HK-2 (cell line): ENCODE results near the gene EFS.

Experiments used
- DNase-seq: peaks from one replicate; pipeline ENCODE4 v3.0.0-alpha.2; 2018; ENCODE audit not compliant: unreplicated experiment

EFS gene

GRCh38 chr14:23378612-23379220 lies 13.7 kb upstream of the EFS start:
- no peak for DNase-seq

- DNase-seq = no peak
Observed at GRCh38 chr14:23377573-23378563, 12.9 kb upstream of the EFS start.

DNA sequence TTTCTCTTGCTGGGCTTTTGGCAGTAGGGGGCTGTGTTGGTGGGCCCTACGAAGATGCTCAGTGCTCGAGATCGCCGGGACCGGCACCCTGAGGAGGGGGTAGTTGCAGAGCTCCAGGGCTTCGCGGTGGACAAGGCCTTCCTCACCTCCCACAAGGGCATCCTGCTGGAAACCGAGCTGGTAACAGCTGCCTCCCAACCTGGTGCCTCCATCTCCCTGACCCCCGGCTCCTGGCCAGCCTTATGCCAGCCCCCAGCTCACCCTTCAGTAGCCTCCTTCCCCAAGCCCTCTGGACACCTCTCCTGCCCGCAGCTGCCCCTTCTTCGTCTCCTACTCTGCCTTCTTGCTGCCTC lies 12.2 kb upstream of the EFS start:
- no peak for DNase-seq

- DNase-seq = no peak
Observed at GRCh38 chr14:23376482-23377197, 11.7 kb upstream of the EFS start, which contains the start of gene CMTM5. Gene CMTM5 (plus strand): TSS chr14:23377046. CDS start chr14:23377252, 206 bp downstream.

- DNase-seq = no peak
Observed at GRCh38 chr14:23375527-23376251, 10.7 kb upstream of the EFS start.

DNA sequence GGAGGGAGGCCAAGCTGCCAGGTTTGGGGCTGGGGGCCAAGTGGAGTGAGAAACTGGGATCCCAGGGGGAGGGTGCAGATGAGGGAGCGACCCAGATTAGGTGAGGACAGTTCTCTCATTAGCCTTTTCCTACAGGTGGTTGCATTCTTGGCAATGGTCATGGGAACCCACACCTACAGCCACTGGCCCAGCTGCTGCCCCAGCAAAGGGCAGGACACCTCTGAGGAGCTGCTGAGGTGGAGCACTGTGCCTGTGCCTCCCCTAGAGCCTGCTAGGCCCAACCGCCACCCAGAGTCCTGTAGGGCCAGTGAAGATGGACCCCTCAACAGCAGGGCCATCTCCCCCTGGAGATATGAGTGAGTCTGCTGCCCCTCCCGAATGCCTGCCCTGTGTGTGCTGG lies 8.1 kb upstream of the EFS start:
- DNase-seq = no peak

GRCh38 chr14:23372509-23372908 lies 7.5 kb upstream of the EFS start, which contains the start of gene IL25:
Gene IL25 (plus strand): TSS chr14:23372809.
- no peak for DNase-seq

GRCh38 chr14:23371865-23372264 lies 6.9 kb upstream of the EFS start:
- no peak for DNase-seq

DNA sequence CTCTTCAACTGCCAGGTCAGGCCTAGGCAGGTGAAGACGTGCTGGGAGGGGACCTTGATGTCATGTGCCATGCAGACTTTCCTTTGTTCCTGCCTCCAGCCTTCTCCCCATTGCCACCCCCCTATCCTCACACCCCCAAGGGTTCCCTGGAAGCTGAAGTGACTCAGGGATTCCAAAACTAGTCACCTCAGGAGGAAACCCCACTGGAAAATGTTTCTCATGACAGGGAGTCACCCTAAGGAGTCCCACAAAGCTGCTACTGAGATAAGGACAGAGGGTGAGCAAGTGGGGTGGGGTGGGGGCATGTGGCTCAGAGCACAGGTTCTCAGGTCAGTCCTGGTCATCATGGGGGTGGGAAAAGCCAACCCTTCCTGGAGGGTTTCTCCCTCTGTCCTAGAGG lies 5.2 kb upstream of the EFS start:
- DNase-seq = no peak

DNA sequence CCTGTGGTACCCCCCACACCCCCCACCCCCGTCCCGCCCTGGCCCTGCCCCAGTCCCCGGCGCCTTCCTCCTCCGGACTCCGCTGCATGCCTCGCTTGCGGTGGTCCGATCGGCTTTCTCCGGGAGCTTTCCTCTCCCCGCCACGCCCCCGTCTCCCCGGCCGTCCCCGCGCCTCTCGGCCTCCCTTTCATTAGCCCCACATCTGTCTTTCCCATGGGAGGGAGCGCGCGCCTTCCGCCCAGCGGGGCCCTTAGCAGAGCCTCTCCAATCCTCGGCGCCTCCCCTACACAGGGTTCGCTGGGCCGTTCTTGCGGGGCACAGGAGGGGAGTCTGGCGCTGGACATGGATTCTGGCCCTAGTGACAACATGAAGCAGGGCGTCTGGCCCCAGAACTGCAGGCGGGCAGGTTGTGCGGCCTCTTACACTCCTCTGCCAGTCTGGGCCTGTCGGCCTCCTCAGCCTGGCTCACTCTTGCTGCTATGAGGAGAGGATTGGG lies 1.5 kb upstream of the EFS start:
- no peak for DNase-seq

DNA sequence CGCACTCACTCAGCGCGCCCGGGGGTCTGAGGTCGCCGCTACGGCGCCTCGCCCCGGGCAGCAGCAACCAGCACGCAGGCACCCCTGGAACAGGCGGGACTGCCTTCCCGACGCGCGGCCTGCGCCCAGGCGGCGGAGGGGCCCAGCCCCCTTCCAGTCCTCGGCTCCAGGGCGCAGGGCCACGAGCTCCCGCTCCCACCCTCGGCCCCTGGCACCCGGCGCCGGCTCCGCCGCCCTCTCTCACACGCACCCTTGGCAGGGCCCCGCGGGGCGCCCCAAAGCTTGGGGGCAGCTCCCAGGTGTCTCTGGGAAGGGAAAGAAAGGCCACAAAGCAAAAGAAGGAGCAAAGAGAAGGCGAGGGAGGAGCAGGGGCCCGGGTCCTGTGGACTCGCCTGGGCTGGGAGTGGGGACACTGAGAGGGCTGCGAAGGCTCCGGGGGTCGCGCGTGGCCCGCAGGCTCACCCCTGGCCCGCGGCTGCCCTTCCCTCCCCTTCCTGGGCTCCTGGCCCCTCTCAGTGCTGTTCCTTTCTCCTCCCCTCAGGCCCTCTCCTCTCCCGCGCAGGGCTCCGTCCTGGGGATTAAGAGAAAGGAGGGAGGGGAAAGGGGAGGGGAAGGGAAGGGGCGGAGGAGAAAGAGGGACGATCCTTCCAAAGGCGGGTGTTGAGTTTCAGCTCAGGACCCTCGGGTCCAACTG lies 907 bp upstream of the EFS start:
- no peak for DNase-seq

DNA sequence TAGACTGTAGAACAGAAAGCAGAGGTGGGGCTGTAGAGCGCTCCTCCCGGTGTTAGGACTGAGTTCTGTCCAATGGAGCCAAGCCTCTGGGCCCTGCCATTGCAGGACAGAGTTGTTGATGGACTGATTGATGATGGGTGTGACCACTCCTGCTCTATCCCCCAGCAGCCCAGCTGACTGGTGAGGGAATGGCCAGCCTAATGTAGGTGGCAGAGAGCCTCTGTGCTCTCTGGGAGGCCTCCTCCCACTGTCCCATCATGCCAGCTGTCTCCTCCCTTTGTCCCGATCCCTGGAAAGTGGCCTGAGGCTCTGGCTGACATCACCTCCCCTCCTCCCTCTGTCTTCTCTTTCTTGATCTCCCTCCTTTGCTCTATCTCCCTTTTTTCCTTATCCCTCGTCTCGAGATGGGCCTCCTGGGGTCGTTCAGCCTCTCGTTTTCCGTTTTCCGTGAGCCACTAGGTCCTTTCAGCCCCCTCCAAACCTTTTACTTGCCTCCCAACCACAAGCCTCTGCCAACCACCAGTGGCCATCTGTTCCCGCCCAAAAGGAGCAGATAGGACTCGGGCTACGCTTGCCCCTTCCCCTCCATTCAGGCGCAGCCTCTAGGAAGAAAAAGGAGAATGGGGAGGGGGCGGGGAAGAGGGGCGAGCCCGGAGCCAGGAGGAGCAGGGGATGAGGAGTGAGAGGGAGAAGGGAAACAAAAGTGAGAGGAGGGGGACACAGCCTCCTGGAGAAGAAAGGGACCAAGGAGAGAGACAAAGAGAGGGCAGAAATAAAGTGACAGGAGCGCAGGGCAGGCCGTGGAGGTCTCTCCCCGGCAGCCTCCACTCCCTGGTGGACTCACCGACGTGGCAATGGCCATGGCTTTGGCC lies 572 bp downstream of the EFS start:
- DNase-seq = no peak

- DNase-seq = no peak
Observed at GRCh38 chr14:23362200-23362599, 2.8 kb downstream of the EFS start.

GRCh38 chr14:23361763-23362162 lies 3.2 kb downstream of the EFS start:
- no peak for DNase-seq

DNA sequence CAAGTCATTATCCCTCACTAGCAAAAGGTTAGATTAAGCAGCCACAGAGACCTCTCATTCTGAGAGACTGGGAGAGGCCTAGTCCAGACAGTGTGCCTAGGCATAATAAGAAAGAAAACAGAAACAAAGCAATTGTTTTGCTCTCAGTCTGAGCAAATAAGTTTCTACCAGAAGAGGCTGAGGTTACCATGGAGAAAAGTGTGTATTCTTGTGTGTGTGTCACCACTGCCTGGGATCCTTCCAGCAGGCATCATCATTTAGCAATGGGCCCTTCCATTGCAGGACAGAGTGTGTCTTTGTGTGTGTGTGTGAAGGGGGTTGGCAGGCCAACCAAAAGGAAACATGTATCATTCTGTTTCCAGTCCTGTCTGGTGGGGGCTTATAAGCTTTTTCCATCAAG lies 3.7 kb downstream of the EFS start:
- no peak for DNase-seq

DNA sequence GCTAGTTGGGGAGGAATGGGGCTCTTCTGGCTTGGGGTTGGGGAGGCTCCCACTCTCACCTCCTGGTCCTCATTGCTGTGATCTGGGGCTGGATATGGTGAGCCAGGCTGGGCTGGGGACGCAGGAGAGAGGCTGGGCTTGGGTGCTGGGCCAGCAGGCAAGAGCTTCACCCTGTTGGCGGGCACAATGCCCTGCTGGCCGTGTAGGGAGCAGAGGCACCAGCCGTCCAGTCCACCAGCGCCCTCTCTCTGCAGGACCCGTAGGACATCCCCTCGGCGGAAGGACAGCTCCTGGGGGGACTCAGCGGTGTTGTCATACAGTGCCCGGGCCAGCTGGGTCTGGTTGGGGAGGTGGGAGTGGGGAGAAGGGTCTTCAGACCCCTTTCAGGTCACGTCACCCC lies 4.5 kb downstream of the EFS start:
- no peak for DNase-seq

GRCh38 chr14:23359722-23360447 lies 5.1 kb downstream of the EFS start:
- DNase-seq = no peak

- DNase-seq = no peak
Observed at GRCh38 chr14:23359167-23359626, 5.8 kb downstream of the EFS start.

DNA sequence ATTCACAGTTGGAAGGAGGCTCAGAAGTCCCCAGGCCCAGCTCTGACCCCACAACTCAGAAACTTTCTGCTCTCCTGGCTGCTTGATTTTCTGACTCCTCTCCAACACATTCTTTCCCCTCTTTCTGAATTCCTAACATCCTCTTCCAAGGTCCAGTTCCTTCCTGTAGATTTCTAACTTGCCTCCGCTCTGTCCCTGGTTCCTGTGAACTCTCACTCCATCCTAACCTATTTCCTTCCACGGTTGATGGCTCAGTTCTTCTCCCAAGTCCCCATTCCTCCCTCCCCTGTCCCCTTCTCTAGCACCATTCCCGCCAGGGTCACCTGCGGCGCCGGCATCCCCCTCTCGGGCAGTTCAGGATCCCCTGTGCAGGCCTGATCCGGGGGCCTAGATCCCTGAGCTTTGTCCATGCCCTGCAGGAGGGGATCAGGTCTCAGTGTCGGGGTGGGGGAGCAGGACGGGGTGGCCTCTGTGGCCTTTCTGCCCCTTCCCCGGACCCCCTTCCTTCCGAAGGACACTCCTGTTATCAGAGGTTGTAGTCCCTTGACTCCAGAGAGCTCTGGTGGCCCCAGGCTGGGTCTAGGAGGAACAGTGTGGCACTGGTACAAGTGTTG lies 6.3 kb downstream of the EFS start:
- DNase-seq = no peak
